Stomach (tissue), 9 donors: ENCODE measurements around the gene ATAD3A. TPM values are rescaled to one million over a fixed set of nuclear protein-coding genes. Genes with fewer than 3 reads are reported as not detected.
"Not testable (repeated sequence)": the region's sequence is repeated elsewhere in the genome, so short reads cannot be mapped to it uniquely, and the experiment has no call there.

Source experiments
- DNase-seq, 2 donors: peaks; one replicate each; pipeline versions ENCODE4 v3.0.0 to v3.0.0-alpha.2; 2013 to 2019
- H3K27ac ChIP-seq, 5 donors: fragments of 200-600 bp in 4 of 5; sonication (generic) in 4 of 5; one replicate each; pipeline ENCODE4 v1.5.1; 2013 to 2019; ENCODE audit warnings: mild to moderate bottlenecking in 1 of 5, moderate library complexity in 1 of 5
- H3K27me3 ChIP-seq, 3 donors: fragments of 200-600 bp; sonication (generic); one replicate each; pipeline ENCODE4 v1.5.1; 2017 to 2019; ENCODE audit warnings: mixed run types in 1 of 3
- H3K36me3 ChIP-seq, 4 donors: fragments of 200-600 bp; sonication (generic); 1 replicate in 3 of 4; 2 replicates in 1 of 4; pipeline ENCODE4 v1.5.1; 2016 to 2019
- H3K4me1 ChIP-seq, 4 donors: fragments of 200-600 bp; sonication (generic); one replicate each; pipeline ENCODE4 v1.5.1; 2016 to 2019
- H3K4me3 ChIP-seq, 4 donors: fragments of 200-600 bp; sonication (generic) in 3 of 4; one replicate each; pipeline ENCODE4 v1.5.1; 2016 to 2019; ENCODE audit warnings: mild to moderate bottlenecking in 1 of 4
- H3K9me3 ChIP-seq, 4 donors: fragments of 200-600 bp; sonication (generic); one replicate each; pipeline ENCODE4 v1.5.1; 2016 to 2019
- EP300 ChIP-seq: sonication (generic); formaldehyde crosslinking; IDR thresholded peaks from one replicate; pipeline ENCODE4 v1.6.1; 2017; ENCODE audit warnings: antibody characterized with exemption
- POLR2A ChIP-seq, 4 donors: fragments of 450-650 bp; IDR thresholded peaks; one replicate each; pipeline ENCODE4 v1.6.1; 2016; ENCODE audit warnings: antibody characterized with exemption in 4 of 4, control low read depth in 2 of 4, mild to moderate bottlenecking in 1 of 4, moderate library complexity in 1 of 4
- POLR2AphosphoS5 ChIP-seq, 3 donors: sonication (generic); formaldehyde crosslinking; IDR thresholded peaks; one replicate each; pipeline ENCODE4 v1.6.1; 2016; ENCODE audit warnings: antibody characterized with exemption in 3 of 3
- WGBS, 5 donors: extraction: QIAGEN DNeasy Blood & Tissue Kit in 3 of 5; methylation state at CpG; one replicate each; pipeline versions ENCODE4 v1.1.5 to v1.1.7; 2013 to 2018; 5-methylcytosine and 5-hydroxymethylcytosine counted together
- intact Hi-C: fragments of 100-400 bp; cut with DNase I; formaldehyde crosslinking; loops from one replicate; pipeline ENCODE4 v1.15.1; 2023; ENCODE audit warnings: low total_unique reads
- polyA plus RNA-seq, 3 donors: library from polyadenylated mRNA; stranded (reverse); fragments of 200-250 nt; gene quantifications; one replicate each; pipeline ENCODE4 v1.2.3, GENCODE V29; 2013
- total RNA-seq, 5 donors: library from RNA; depleted of rRNA; stranded (reverse); fragments of >200 nt; gene quantifications; one replicate each; pipeline versions ENCODE4 v1.1.0 to v1.2.3, GENCODE V29; 2014 to 2016
- TF ChIP-seq, protein P1 (sequence below), 7 experiments: fragments of 450-650 bp in 4 of 7; fragments of 200-600 bp in 3 of 7; sonication (generic) in 3 of 7; IDR thresholded peaks; one replicate each; pipeline ENCODE4 v1.5.1; 2016 to 2019; ENCODE audit warnings: antibody characterized with exemption in 7 of 7, control low read depth in 2 of 7, mild to moderate bottlenecking in 1 of 7
- donor health status: healthy with polysubstance abuse.
- donor health status: Bipolar disorder and iron deficiency.
- donor health status: healthy.

ATAD3A gene
- total and polyA plus RNA-seq, 8 donors, result 10.6 to 92.1 (median 18.7) TPM

DNA sequence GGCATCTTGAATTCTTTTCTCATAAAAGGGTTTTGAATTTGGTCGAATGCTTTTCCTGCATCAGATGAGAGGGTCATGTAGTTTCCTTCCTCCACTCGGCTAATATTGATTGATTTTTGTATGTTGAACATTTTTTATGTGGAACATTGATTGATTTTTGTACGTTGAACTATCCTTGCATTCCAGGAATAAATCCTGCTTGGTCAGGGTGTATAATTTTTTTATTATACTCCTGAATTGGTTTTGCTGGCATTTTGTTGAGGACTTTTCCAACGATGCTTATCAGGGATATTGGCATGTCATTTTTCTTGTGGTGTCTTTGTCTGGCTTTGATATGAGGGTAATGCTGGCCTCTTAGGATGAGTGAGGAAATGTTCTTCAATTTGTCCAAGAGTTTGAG lies 20.0 kb downstream of the ATAD3A start:
- H3K4me1 ChIP-seq, result no peaks in the 10 kb centered on the region
- H3K9me3 ChIP-seq, result peaks cover 0 to 11% (median 2%) of the 10 kb centered on the region in 4 donors
- H3K36me3 ChIP-seq, result peaks cover 0 to 61% (median 49%) of the 10 kb centered on the region in 4 donors
- H3K27me3 ChIP-seq, result no peaks in the 10 kb centered on the region
- TF ChIP-seq EP300, result no peak
- TF ChIP-seq, protein P1, sequence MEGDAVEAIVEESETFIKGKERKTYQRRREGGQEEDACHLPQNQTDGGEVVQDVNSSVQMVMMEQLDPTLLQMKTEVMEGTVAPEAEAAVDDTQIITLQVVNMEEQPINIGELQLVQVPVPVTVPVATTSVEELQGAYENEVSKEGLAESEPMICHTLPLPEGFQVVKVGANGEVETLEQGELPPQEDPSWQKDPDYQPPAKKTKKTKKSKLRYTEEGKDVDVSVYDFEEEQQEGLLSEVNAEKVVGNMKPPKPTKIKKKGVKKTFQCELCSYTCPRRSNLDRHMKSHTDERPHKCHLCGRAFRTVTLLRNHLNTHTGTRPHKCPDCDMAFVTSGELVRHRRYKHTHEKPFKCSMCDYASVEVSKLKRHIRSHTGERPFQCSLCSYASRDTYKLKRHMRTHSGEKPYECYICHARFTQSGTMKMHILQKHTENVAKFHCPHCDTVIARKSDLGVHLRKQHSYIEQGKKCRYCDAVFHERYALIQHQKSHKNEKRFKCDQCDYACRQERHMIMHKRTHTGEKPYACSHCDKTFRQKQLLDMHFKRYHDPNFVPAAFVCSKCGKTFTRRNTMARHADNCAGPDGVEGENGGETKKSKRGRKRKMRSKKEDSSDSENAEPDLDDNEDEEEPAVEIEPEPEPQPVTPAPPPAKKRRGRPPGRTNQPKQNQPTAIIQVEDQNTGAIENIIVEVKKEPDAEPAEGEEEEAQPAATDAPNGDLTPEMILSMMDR (IDR thresholded peaks at IDR 0.05), result no peak
- no peak for TF ChIP-seq POLR2AphosphoS5 (IDR thresholded peaks at IDR 0.05)
- TF ChIP-seq POLR2A (IDR thresholded peaks at IDR 0.05), result no peak
- intact Hi-C loops, result no loop called here
- no peak overlapping the region for H3K4me3 ChIP-seq
- 91 to 96% (median 94%) methylated on average over 4 of the region's 4 CpGs for WGBS, 5 donors
- H3K27ac ChIP-seq, result no peak overlapping the region
- no peak for DNase-seq

DNA sequence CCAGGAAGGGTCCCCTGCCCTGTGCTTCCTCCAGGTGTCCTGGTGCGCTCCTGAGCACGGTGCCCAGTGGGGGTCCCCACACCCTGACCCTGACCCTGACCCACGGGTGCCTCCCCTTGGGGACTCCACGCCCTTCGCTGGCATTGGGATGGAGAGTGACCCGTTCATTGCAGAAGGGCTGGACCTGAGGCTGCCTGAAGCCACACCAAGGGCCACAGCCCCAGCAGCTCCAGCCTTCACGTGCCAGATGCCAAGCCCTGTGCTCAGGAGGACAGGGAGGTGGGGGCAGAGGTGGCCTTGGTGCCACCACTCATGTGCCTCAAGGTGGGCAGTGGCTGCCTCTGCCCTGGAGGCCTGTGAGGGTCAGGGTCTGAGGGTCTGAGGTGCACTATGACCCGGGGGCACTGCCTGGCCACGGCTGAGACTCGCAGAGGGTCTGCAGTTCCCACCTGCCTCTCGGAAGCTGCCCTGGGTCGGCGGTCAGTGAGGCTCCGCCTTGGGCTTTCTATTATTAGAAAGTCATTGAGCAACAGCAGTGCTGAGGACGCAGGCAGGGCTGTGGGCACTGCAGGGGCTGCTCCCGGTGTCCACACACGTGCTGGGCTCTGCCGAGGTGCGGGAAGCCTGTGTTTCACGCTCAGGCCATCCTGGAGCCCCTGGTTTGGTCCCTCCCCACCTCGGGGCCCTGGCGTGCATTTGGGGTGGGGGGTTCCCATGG lies 21.4 kb downstream of the ATAD3A start:
- DNase-seq, intact Hi-C loops, H3K27me3 ChIP-seq, H3K27ac ChIP-seq, H3K4me1 ChIP-seq, H3K4me3 ChIP-seq: not testable (repeated sequence)
- Histone ChIP-seq H3K36me3 (peaks cover 0 to 50% (median 36%) of the 10 kb centered on the region in 4 donors), H3K9me3 (peaks cover 0 to 11% (median 2%) of the 10 kb centered on the region in 4 donors)
- 67 to 85% (median 79%) methylated on average over 9 to 18 of the region's 22 CpGs for WGBS, 5 donors

DNA sequence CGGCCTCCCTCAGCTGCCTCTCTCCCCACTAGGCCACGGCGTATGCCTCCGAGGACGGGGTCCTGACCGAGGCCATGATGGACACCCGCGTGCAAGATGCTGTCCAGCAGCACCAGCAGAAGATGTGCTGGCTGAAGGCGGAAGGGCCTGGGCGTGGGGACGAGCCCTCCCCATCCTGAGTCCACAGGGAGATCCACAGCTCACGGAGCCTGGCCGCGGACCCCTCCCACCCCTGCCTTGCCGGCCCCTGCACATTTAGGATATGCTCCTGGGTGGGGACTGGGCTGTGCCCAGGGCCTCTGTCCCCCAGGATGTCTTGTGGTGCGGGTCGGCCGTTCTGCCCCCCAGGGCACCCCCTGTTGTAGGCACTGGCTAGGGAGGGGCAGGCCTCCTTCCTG lies 21.9 kb downstream of the ATAD3A start:
- DNase-seq, H3K4me3 ChIP-seq, intact Hi-C loops, H3K27ac ChIP-seq, H3K27me3 ChIP-seq: not testable (repeated sequence)
- H3K9me3 ChIP-seq, result peaks cover 0 to 11% (median 2%) of the 10 kb centered on the region in 4 donors
- H3K36me3 ChIP-seq, result peaks cover 0 to 48% (median 30%) of the 10 kb centered on the region in 4 donors
- H3K4me1 ChIP-seq, result peaks cover 0 to 10% (median 3%) of the 10 kb centered on the region in 4 donors
- 85 to 92% (median 91%) methylated on average over 13 to 18 of the region's 18 CpGs; no CpG with 5 or more reads in 1 of the 5 donors for WGBS, 5 donors

DNA sequence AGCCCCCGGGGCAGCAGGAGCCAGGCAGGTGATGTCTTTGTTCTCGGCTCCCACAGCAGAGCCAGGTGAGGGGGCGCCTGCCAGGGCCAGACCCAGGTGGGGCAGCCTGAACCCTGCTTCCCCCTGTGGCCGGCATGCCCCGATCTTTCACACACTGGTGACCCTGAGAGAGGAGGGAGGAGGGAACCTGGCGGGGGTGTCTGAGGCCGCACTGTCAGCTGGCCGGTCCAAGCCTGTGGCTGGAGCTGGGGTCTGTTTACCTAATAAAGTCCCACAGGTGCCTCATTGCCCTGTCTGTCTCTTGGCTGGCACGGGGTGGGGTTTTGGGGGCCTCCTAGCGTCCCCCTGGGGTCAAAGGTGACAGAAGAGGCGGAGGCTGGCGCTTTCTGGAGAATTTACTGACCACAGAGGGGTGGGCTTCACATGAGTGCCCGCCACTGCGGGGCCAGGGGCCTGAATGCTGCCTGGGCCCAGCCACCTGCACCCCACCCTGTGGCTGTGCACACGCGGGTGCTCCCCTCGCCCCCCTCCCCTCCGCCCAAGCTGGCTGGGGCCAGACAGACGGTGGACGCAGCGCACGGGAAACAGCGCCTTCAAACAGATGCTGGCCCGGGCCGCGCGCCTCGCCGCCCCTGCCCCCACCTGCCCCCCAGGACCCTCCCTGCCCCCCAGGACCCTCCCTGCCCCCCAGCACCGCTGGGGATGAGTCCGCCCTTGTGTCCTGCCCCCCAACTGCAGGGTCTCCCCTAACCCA lies 22.6 kb downstream of the ATAD3A start:
- Histone ChIP-seq H3K27ac (no peak overlapping the region), H3K4me1 (peaks cover 3 to 17% (median 9%) of the 10 kb centered on the region in 4 donors), H3K27me3 (peaks cover 0 to 7% (median 0%) of the 10 kb centered on the region in 3 donors), H3K9me3 (peaks cover 0 to 11% (median 2%) of the 10 kb centered on the region in 4 donors), H3K4me3 (no peak overlapping the region), H3K36me3 (peaks cover 0 to 42% (median 23%) of the 10 kb centered on the region in 4 donors)
- no peak for TF ChIP-seq POLR2AphosphoS5 (IDR thresholded peaks at IDR 0.05)
- TF ChIP-seq POLR2A (IDR thresholded peaks at IDR 0.05), result no peak
- TF ChIP-seq, protein P1 (IDR thresholded peaks at IDR 0.05), result no peak
- no peak for TF ChIP-seq EP300
- intact Hi-C loops, result no loop called here
- 85 to 92% (median 91%) methylated on average over 20 to 31 of the region's 31 CpGs for WGBS, 5 donors
- no peak for DNase-seq

DNA sequence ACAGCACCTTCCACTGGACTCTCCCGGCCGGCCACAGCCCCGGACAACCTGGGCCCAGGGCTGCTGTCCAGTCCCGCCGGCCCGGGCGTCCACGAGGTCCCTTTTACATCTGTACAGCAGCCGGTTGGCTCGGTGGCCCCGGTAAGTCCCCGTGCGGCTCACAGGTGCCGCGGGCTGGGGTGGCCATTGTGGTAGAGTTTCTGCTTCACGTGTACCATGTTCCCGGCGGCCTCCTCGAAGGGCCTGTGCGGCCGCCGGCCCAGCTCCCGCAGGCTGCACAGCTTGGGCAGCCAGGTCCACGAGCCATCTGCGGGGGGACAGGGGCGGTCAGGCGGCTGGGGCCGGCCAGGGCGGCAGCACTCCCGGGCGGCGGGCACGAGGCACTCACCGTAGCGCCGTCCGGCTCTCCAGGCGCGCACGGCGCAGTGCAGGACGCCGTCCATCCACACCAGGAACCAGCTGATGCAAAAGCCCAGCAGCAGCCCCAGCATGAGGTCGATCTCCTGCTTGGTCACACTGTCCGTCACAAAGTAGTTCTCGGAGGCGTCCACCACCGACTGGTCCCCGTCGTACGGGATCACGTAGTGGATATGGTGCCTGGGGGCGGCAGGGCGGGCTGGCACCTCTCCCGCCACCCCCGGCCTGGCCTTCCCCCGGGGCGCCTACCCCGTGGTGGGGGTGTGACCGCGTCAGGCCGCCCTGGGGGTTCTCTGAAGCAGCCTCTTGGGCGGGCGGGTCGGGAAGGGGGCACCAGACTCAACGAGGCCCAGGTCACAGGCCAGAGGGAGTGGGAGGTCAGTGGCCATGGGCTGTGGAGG lies 23.4 kb downstream of the ATAD3A start:
- Histone ChIP-seq H3K27ac (no peak overlapping the region), H3K4me1 (peaks cover 4 to 23% (median 16%) of the 10 kb centered on the region in 4 donors), H3K4me3 (no peak overlapping the region), H3K36me3 (peaks cover 0 to 35% (median 17%) of the 10 kb centered on the region in 4 donors), H3K9me3 (peaks cover 0 to 11% (median 2%) of the 10 kb centered on the region in 4 donors), H3K27me3 (peaks cover 0 to 15% (median under 1%) of the 10 kb centered on the region in 3 donors)
- TF ChIP-seq, protein P1 (IDR thresholded peaks at IDR 0.05), result no peak
- TF ChIP-seq POLR2AphosphoS5 (IDR thresholded peaks at IDR 0.05) (no peak), POLR2A (IDR thresholded peaks at IDR 0.05) (no peak), EP300 (no peak)
- intact Hi-C loops, result no loop called here
- no peak for DNase-seq
- 90 to 94% (median 91%) methylated on average over 38 to 66 of the region's 66 CpGs for WGBS, 5 donors
